SH-SY5Y (cell line): Measurements from ENCODE around the gene KLHL40.

ENCODE experiments used
- GATA2 ChIP-seq: IDR thresholded peaks from 2 replicates; pipeline ENCODE4 v1.6.1; 2011; ENCODE audit warnings: mild to moderate bottlenecking, low read depth, low read length
- GATA3 ChIP-seq: IDR thresholded peaks from 2 replicates; pipeline ENCODE4 v1.6.1; 2011; ENCODE audit warnings: low read depth, mild to moderate bottlenecking, low read length, moderate library complexity

DNA sequence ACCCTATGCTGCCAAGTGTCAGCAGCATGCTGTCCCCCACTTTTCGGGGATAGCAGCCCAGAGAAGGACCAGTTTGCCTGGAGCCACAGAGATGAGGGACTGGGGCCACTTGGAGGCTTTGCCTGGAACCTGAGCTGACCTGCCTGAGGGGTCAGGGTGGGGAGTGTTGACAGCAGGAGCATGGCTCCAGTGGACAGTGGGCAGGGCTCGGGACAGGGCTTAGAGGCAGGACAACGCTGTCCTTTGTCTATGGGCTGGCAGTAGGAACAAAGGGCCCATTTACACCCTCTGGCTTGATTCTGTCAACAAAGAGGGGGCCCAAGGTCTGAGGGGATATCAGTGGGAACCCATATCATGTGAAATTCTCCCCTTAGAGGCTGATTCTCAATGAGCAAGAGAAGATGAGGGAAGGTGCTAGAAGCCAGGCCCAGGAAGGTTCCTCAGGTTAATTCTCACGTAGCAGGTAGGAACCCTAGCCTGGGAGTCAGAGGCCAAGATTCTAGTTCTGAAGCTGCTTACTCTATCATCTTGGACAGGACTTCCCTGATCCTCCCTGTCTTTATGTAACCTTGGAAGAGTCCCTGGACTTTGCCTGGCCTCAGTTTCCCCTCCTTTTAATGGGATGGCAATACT lies 47.0 kb downstream of the KLHL40 start:
- TF ChIP-seq GATA2 (no peak), GATA3 (no peak)
